ENCODE measurements around the gene ZNF101.
"Not testable (repeated sequence)": the region's sequence is repeated elsewhere in the genome, so short reads cannot be mapped to it uniquely, and the experiment has no call there.

The ZNF101 gene

DNA sequence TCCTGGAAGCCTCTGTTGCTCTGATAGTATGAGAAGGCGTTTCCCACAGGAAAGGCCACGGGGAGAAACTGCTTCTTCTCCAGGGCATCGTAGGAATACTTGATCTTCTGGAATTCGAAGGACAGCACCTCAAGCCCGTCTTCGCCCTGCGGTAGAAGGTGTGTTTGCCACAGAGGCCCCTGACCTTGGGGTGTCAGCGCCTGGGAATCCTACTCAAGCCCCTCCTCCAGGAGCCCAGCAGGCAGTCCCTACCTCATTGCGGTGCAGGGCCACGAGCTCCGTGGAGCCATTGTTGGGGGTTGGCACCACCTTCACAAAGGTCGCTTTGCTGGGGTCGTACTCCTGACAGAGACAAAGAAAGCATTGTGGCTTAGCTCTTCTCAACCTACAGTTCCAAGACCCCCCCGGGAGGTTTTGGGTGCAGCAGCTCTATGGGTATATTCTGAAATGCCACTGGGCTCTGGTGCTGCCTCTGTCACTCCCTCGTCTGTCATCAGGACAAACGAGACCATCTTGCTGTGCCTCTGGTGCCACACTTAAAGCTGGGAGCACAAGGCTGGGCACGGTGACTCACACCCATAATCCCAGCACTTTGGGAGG is 8.9 kb upstream of the ZNF101 start:
- FAIRE-seq, result no peak
- no peak for DNase-seq (ENCODE audit: low spot score)

DNA sequence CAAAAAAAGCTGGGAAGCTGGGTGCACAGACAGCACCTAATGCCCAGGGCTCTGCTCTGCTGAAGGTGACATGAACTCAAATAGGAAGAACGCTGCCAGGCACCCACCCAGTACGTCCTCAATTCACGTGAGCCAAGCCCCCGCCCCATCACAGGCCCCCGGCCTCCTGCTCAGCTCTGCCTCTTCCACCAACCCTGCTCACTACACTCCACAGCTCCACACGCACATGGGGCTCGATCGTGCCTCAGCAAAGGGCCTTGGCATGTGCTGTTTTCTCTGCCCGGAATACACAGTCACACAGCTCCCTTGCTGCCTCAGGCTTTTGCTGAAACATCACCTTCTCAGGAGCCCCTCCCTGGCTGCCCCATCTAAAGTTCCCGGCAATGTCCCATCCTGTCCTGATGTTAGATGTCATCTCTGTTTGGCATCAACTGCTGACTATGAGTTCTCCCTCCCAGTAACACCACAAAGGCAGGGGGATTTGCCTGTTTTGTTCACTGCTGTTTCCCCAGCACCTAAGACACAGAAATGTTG is 7.4 kb upstream of the ZNF101 start:
- no peak for DNase-seq (ENCODE audit: low spot score)
- FAIRE-seq, result no peak

DNA sequence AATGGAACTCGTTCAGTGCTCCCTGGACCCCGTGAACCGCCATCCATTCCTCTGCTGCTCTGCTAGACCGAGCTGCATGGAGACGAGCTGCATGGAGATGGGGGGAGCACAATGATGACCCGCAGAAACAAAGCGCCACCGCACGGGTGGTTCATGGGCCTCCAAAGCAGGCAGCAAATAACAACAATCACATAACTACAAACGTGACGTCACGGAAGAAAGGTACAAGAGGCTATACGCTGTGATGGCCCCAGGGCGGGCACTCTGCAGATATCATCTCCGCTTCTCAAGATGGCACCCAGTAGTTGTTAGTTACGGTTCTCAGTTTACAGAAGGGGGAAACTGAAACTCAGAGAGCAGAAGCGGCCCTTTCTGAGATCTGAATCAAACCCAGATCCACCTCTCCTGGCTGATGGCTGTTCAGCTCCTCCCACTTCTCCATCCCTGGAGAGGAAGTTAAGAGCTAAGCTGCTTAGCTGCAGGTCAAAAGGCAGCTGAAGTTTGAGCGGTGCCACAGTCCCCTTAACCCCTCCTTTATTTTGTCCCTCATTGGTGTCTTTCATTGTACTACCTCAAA is 6.9 kb upstream of the ZNF101 start:
- DNase-seq (ENCODE audit: low spot score), result no peak

DNA sequence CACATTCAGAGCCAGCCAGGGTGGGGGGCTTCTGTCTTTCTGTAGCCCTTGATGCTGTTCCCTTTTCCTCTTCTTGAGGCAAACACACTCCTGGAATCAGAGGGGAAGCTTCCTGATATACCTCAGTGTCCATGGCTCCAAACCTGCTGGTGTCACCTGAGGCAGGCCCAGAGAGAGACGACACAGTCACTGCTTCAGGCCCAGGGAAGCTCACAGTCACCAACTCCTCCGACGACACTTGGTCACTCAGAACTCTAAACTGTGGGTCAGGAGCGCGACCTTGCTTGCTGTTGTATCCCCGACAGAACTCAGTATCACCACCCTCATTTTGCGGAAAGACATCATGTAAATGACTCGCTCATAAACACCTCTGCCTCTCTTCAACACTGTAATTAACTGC is 6.3 kb upstream of the ZNF101 start:
- FAIRE-seq, result no peak
- DNase-seq (ENCODE audit: low spot score), result no peak

More for the DNA sequence above, 6.9 kb upstream of the ZNF101 start:
- FAIRE-seq, result no peak

DNA sequence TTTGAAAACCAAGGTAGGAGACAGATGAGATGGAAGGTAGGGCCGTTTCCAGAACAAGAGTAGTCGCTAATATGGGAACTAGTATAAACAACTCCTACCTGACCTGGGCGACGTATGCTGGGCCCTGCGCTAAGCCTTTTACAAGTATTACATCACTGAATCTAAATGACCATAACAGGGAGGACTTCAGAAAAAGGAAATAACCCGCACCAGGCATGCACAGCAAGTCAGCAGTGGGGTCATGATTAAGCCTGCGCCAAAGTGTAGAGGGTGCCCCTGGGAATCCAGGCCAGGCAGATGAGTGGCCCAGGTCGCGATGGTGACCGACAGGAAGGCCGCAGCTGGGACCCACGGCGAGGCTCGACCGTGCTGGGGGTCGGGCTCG is 5.8 kb upstream of the ZNF101 start:
- DNase-seq (ENCODE audit: low spot score) (no peak), FAIRE-seq (no peak)

DNA sequence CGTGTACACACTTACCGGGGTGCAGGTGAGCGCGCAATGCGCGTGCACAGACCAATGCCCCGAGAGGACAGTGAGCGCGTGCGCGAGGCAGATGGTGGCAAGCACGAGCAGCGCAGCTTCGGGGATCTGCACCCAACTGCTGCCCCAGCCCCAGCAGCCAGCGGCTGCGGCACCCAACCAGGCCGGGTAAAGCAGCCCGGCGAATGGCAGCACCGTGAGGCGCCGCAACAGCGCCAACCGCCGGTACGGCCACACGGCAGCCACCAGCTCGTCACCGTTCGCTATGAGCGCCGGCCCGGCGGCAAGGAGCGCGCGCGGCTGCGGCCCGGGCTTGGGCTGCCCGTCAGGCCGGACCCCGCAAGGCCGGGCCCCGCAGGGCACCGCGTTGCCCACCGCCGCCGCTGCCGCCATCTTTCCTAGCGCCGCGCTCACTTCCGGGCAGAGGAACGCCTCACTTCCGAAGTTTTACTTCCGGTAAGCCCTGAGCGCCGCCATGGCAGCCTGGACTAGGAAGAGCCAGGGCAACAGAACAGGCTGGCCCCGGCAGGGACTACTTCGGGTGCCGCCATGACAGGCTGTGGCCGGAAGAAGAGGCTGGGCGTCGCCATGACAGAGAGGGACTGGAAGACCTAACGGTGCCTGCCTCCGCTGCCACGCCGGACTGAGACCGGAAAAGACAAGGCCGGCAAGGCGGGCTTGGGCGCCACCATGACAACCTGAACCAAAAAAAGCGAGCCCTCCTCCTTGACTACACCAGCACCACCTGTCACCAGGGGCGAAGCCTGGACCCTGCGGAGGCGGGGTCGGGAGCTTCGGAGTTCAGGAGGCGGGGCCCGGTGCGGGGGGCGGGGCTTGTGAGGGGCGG is 5.2 kb upstream of the ZNF101 start, which contains the start of gene ATP13A1:
Gene ATP13A1 (minus strand): TSS at position 421 of the 865 bp plus-strand sequence. CDS start 10 bp downstream, at position 411.
- FAIRE-seq (no peak), DNase-seq (ENCODE audit: low spot score) (peak; percentile 86)

DNA sequence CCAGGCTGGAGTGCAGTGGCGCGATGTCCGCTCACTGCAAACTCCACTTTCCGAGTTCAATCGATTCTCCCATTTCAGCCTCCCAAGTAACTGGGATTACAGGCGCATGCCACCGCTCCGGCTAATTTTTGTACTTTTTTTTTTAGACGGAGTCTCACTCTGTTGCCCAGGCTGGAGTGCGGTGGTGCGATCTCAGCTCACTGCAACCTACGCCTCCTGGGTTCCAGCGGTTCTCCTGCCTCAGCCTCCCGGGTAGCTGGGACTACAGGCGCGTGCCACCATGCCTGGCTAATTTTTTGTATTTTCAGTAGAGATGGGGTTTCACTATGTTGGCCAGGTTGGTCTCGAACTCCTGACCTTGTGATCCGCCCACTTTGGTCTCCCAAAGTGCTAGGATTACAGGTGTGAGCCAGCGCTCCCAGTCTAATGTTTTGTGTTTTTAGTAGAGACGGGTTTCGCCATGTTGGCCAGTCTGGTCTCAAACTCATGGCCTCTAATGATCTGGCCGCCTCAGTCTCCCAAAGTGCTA is 3.2 kb upstream of the ZNF101 start:
- DNase-seq (ENCODE audit: low spot score); FAIRE-seq: not testable (repeated sequence)

DNA sequence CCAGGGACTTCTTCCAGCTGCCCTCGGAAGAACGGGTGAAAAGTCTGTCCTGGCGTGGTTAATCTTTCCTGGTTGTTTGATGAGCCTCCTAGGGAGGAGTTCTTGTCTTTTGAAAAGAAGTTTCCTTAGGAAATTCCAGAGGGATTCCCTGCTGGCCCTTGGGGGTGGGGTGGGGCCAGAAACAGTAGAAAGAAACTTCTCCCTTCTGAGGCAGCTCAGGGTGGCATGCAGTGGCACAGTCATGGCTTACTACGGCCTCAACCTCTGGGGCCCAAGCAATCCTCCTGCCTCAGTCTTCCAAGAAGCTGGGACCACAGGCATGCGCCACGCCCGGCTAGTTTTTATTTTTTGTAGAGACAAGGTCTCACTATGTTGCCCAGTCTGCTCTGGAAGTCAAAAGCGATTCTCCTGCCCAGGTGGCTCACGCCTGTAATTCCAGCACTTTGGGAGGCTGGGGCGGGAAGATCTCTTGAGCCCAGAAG is 1.5 kb downstream of the ZNF101 start:
- FAIRE-seq, result no peak
- DNase-seq (ENCODE audit: low spot score), result no peak

DNA sequence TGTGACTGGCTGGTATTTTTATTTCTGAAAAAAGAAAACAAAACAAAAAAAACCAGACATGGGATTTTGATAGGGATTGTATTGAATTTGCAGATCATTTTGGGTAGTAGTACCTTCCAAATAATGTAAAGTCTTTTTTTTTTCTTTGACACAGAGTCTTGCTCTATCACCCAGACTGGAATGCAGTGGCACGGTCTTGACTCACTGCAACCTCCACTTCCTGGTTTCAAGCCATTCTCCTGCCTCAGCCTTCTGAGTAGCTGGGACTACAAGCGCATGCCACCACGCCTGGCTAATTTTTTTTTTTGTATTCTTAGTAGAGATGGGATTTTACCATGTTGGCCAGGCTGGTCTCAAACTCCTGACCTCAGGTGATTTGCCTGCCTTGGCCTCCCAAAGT is 4.2 kb downstream of the ZNF101 start:
- DNase-seq (ENCODE audit: low spot score) (no peak), FAIRE-seq (no peak)

DNA sequence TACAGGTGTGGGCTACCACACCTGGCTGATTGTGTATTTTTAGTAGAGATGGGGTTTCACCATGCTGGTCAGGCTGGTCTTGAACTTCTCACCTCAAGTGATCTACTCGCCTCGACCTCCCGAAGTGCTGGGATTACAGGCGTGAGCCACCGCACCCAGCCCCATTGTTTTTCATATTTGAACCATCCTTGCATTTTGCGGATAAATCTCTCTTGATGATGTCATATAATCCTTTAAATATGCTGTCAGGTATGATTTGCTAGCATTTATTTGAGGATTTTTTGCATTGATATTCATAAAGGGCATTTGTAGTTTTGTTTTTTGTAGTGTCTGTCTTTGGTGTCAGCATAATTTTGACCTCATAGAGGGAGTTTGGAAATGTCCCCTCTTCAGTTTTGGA is 5.7 kb downstream of the ZNF101 start:
- no peak for FAIRE-seq
- no peak for DNase-seq (ENCODE audit: low spot score)

DNA sequence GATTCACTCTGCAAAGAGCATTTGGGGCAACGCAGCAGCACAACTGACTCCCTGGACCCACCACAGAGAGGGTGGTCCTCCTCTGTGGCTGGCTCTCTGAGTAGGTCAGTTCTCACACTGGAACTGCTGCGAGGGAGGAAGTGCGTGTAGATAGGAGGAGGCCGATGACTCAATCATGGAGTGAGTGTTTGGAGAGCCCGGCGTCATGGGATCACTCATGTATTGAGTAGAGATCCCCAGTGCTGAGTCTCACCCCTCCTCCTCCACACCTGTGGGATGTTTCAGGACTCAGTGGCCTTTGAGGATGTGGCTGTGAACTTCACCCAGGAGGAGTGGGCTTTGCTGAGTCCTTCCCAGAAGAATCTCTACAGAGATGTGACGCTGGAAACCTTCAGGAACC is 8.9 kb downstream of the ZNF101 start:
- FAIRE-seq, result no peak
- no peak for DNase-seq (ENCODE audit: low spot score)

DNA sequence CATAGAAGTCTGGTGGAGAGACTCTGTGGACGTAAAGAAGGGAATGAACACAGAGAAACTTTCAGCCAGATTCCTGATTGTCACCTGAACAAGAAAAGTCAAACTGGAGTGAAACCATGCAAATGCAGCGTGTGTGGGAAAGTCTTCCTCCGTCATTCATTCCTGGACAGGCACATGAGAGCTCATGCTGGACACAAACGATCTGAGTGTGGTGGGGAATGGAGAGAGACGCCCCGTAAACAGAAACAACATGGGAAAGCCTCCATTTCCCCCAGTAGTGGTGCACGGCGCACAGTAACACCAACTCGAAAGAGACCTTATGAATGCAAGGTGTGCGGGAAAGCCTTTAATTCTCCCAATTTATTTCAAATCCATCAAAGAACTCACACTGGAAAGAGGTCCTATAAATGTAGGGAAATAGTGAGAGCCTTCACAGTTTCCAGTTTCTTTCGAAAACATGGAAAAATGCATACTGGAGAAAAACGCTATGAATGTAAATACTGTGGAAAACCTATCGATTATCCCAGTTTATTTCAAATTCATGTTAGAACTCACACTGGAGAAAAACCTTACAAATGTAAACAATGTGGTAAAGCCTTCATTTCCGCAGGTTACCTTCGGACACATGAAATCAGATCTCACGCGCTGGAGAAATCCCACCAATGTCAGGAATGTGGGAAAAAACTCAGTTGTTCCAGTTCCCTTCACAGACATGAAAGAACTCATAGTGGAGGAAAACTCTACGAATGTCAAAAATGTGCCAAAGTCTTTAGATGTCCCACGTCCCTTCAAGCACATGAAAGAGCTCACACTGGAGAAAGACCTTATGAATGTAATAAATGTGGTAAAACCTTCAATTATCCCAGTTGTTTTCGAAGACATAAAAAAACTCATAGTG is 10.8 kb downstream of the ZNF101 start:
- DNase-seq (ENCODE audit: low spot score) (no peak), FAIRE-seq (no peak)

DNA sequence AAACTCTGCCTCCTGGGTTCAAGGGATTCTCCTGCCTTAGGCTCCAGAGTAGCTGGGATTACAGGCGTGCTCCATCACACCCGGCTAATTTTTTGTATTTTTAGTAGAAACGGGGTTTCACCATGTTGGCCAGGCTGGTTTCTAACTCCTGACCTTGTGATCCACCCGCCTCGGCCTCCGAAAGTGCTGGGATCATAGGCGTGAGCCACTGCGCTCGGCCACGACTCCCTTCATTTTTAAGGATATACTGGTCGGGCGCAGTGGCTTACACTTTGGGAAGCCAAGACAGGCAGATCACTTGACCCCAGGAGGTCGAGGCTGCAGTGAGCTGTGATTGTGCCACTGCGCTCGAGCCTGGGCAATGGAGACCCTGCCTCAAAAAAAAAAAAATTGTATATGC is 17.5 kb downstream of the ZNF101 start:
- not testable (repeated sequence) for FAIRE-seq; DNase-seq (ENCODE audit: low spot score)

DNA sequence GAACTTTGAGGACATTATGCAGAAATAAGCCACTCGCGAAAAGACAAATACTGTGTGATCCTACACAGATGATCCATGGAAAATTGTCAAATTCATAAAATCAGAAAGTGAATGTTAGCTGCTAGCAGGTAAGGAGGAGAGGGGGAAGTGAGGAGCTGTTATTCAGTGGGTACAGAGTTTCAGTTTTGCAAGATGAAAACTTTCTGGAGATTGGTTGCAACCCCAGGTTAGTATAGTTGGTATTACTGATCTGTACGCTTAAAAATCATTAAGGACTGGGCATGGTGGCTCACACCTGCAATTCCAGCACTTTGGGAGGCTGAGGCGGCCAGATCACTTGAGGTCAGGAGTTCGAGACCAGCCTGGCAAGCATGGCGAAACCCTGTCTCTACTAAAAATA is 17.9 kb downstream of the ZNF101 start:
- DNase-seq (ENCODE audit: low spot score) (no peak), FAIRE-seq (no peak)

DNA sequence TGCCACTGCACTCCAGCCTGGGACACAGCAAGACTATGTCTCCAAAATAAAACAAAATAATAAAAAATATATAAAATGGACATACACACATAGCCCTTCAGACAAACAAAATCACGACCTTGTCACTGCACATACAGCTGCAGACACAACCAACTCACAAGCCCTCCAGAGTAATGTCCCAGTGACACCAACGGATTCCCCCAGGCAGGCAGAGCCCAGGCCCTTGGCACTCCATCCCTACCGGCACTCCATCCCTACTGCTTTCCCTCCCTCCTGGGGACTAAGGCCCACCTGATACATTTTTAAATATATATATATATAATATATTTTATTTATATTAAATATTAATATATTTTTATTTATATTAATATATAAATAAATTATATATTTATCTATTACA is 18.5 kb downstream of the ZNF101 start:
- DNase-seq (ENCODE audit: low spot score) (no peak), FAIRE-seq (no peak)

DNA sequence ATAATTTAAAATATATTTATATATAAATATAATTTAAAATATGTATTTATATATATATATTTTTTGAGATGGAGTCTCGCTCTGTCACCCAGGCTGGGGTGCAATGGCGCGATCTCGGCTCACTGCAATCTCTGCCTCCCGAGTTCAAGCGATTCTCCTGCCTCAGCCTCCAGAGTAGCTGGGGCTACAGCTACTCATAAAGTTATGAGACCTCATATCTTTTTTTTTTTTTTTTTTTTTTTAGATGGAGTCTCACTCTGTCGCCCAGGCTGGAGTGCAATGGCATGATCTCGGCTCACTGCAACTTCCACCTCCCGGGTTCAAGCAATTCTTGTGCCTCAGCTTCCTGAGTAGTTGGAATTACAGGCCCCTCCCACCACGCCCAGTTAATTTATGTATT is 20.4 kb downstream of the ZNF101 start:
- not testable (repeated sequence) for FAIRE-seq

DNA sequence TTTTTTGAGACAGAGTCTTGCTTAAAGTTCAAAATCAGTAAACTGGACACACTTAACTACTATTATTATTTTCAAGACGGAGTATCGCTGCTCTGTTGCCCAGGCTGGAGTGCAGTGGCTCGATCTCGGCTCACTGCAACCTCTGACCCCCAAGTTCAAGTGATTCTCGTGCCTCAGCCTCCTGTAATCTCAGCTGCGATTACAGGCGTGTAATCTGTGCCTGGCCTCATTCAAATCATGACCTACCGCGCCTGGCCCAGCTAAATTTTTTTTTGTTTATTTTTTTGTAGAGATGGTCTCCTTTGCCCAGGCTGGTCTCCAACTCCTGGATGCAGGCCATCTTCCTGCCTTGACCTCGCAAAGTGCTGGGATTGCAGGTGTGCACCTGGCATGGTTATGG is 23.0 kb downstream of the ZNF101 start:
- FAIRE-seq (no peak), DNase-seq (ENCODE audit: low spot score) (no peak)

More for the DNA sequence above, 20.4 kb downstream of the ZNF101 start:
- DNase-seq (ENCODE audit: low spot score), result not testable (repeated sequence)

DNA sequence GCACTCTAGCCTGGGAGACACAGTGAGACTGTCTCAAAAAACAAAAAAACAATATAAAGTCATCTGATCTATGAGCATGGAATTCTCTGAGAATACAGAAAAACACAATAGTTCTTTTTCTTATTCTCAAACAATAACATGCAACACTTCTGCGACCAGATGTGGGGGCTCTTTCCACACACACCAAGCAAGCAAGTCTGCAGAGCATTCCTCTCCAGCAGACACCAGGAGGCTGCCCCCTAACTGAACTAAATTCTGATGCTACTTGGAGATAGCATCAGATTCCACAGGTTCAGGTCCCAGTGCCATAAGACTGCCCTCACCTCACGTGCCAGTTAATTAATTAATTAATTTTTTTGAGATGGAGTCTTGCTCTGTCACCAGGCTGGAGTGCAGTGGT is 27.7 kb downstream of the ZNF101 start:
- FAIRE-seq, result no peak

DNA sequence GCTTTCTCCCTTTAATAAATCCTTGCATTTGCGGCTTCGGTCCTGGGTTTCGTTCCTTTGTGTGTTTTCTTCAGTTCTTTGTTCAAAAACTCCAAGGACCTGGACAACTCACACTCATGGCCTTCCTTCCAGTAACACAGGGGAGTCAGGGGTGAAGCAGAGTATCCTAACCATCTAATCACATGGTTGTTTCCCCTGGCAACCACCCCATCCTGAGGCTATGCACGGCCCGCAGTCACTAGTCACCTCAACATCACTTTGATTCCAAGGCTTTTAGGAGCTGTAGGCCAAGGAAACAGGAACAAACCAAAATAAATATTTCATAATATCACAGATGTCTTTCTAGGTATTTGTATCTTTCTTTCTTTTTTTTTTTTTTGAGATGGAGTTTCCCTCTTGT is 28.9 kb downstream of the ZNF101 start:
- no peak for DNase-seq (ENCODE audit: low spot score)
- FAIRE-seq, result no peak

More for the DNA sequence above, 27.7 kb downstream of the ZNF101 start:
- no peak for DNase-seq (ENCODE audit: low spot score)

DNA sequence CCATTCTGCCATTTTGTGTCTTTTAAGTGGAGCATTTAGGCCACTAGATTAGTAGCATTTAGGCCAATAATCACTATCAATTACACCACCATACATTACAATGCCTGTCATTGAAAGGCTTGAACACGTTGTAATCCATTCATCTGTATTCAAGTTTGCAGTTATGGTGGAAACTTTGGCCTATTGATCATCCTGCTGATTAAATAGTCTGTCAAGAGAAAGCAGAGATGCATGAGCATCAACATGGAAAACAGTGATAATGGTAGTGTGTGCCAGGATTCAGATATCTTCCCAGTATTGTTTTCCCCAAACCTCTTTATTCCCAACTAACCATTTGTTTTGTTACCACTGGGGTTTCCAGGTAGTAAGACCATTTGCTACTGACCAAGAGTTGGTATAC is 31.9 kb downstream of the ZNF101 start:
- not testable (repeated sequence) for FAIRE-seq; DNase-seq (ENCODE audit: low spot score)

DNA sequence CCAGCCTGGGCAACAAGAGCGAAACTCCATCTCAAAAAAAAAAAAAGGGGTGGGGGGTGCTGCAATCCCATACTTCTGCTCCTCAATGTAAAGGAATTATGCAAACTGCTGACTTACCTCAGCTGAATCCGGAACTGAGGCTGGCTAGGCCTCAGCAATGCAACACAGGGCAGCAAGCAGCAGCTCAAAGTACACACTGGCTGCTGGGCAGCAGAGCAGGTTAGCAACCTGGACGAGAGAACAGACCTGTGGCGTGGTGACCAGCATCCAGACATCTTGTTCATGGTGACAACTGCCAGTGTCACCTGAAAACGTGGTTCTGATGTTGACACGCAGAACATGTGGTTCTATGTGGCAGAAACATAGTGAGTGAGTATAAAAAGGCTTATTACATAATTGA is 36.2 kb downstream of the ZNF101 start:
- FAIRE-seq, result no peak
- no peak for DNase-seq (ENCODE audit: low spot score)
